Karpas-422 (cell line): ENCODE results near the gene HIVEP1. TPM values are rescaled to one million over a fixed set of nuclear protein-coding genes. Genes with fewer than 3 reads are reported as not detected.

Source experiments
- DNase-seq: peaks from one replicate; pipeline ENCODE4 v3.0.0-alpha.2; 2015
- H2AFZ ChIP-seq: fragments of 200-600 bp; sonication (generic); 2 replicates; pipeline ENCODE4 v1.6.1; 2014; ENCODE audit warnings: antibody characterized with exemption, low read length, mixed read lengths
- H3K27ac ChIP-seq: fragments of 200-600 bp; sonication (generic); 2 replicates; pipeline ENCODE4 v1.5.1; 2014; ENCODE audit warnings: mild to moderate bottlenecking, low read length, moderate library complexity
- H3K27me3 ChIP-seq: fragments of 200-600 bp; sonication (generic); 2 replicates; pipeline ENCODE4 v1.6.1; 2014; ENCODE audit warnings: low read length, mixed read lengths
- H3K36me3 ChIP-seq: fragments of 200-600 bp; sonication (generic); 2 replicates; pipeline ENCODE4 v1.6.1; 2014; ENCODE audit warnings: low read length, mixed read lengths; ENCODE audit not compliant: insufficient read depth
- H3K4me1 ChIP-seq: fragments of 200-600 bp; sonication (generic); 2 replicates; pipeline ENCODE4 v1.6.1; 2014; ENCODE audit warnings: mild to moderate bottlenecking, low read length, mixed read lengths
- H3K4me2 ChIP-seq: fragments of 200-600 bp; sonication (generic); 2 replicates; pipeline ENCODE4 v1.6.1; 2014; ENCODE audit warnings: low read length, low read depth, mild to moderate bottlenecking; ENCODE audit not compliant: poor library complexity, severe bottlenecking
- H3K4me3 ChIP-seq: fragments of 200-600 bp; sonication (generic); 2 replicates; pipeline ENCODE4 v1.5.1; 2014; ENCODE audit warnings: mild to moderate bottlenecking, antibody characterized with exemption, low read length, mixed read lengths
- H3K79me2 ChIP-seq: fragments of 200-600 bp; sonication (generic); 2 replicates; pipeline ENCODE4 v1.6.1; 2014; ENCODE audit warnings: mild to moderate bottlenecking, low read length, mixed read lengths
- H3K9ac ChIP-seq: fragments of 200-600 bp; sonication (generic); 2 replicates; pipeline ENCODE4 v1.6.0; 2014; ENCODE audit warnings: low read length
- H3K9me2 ChIP-seq: fragments of 200-600 bp; sonication (generic), shearing (Covaris generic); replicated peaks from 2 replicates; pipeline ENCODE4 v1.6.0; 2014; ENCODE audit warnings: mild to moderate bottlenecking, low read length, moderate library complexity; ENCODE audit not compliant: insufficient read depth
- H3K9me3 ChIP-seq: fragments of 300-700, 200-600 bp; sonication (generic); 2 replicates; pipeline ENCODE4 v1.6.1; 2014; ENCODE audit warnings: low read length, mixed read lengths
- H4K20me1 ChIP-seq: fragments of 200-600 bp; sonication (generic); 2 replicates; pipeline ENCODE4 v1.6.1; 2014; ENCODE audit warnings: mild to moderate bottlenecking, antibody characterized with exemption, low read length, low read depth; ENCODE audit not compliant: insufficient read depth
- total RNA-seq: library from RNA; depleted of rRNA; stranded (reverse); fragments of >200 nt; shearing (Covaris generic); gene quantifications from 2 replicates; pipeline ENCODE4 v1.2.3, GENCODE V29; 2014; ENCODE audit warnings: low replicate concordance

Gene HIVEP1
- total RNA-seq, 1 experiment from 2014 or later: 40.8 TPM

DNA sequence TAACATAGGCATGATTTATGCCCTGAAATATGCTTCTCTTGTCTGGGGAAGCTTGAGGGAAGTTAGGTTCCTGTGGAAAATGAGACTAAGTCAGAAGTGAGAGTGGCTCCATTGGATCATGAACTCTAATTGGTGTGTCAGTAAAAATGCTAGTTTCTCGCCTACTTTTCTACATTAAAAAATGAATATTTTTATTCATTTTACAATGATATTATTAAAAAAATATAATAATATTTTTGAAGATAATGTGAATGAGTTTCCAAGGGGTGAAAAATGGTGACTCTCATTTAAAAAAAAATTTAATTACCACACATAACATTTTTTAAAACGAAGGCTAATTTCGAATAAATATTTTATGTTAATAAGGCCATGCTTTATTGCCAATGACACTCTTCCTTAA, 84.2 kb downstream of the HIVEP1 start:
- no peaks in the 10 kb centered on the region for H3K9me2 ChIP-seq
- H3K79me2 ChIP-seq: peaks cover 66% of the 10 kb centered on the region
- no peak for DNase-seq
- no peaks in the 10 kb centered on the region for H3K27me3 ChIP-seq
- peaks cover 20% of the 10 kb centered on the region for H3K4me1 ChIP-seq
- no peaks in the 10 kb centered on the region for H4K20me1 ChIP-seq
- H2AFZ ChIP-seq: no peak overlapping the region
- H3K36me3 ChIP-seq: 0 out of 2 replicates have a peak, but pooled peaks cover 5% of the 10 kb centered on the region
- no peak overlapping the region for H3K4me2 ChIP-seq
- no peak overlapping the region for H3K4me3 ChIP-seq
- no peaks in the 10 kb centered on the region for H3K9me3 ChIP-seq
- H3K9ac ChIP-seq: no peak overlapping the region
- no peak overlapping the region for H3K27ac ChIP-seq

DNA sequence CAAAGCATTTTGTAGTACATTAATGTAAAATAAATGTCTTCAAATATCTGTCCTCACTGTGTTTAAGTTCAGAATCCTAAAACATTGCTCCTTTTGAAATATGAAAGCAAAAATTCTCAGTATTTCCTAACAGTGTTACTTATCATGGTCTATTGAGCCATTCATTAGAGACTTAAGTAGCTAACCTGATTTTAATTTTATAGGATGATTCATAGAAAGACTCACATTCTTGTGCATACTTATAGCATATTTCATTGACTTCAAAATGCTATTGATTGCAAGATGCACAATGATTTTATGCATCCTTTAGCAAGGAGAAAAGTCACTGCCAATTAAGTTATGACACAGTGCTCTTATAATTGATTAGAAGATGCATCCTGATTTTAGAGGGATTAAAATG, 85.7 kb downstream of the HIVEP1 start:
- Histone ChIP-seq H3K4me1 (peaks cover 22% of the 10 kb centered on the region), H3K4me2 (no peak overlapping the region), H3K79me2 (peaks cover 69% of the 10 kb centered on the region), H3K27me3 (no peaks in the 10 kb centered on the region), H2AFZ (no peak overlapping the region), H3K27ac (no peak overlapping the region), H4K20me1 (no peaks in the 10 kb centered on the region), H3K36me3 (no peaks in the 10 kb centered on the region), H3K9ac (no peak overlapping the region), H3K9me3 (no peaks in the 10 kb centered on the region), H3K9me2 (no peaks in the 10 kb centered on the region), H3K4me3 (no peak overlapping the region)
- no peak for DNase-seq

DNA sequence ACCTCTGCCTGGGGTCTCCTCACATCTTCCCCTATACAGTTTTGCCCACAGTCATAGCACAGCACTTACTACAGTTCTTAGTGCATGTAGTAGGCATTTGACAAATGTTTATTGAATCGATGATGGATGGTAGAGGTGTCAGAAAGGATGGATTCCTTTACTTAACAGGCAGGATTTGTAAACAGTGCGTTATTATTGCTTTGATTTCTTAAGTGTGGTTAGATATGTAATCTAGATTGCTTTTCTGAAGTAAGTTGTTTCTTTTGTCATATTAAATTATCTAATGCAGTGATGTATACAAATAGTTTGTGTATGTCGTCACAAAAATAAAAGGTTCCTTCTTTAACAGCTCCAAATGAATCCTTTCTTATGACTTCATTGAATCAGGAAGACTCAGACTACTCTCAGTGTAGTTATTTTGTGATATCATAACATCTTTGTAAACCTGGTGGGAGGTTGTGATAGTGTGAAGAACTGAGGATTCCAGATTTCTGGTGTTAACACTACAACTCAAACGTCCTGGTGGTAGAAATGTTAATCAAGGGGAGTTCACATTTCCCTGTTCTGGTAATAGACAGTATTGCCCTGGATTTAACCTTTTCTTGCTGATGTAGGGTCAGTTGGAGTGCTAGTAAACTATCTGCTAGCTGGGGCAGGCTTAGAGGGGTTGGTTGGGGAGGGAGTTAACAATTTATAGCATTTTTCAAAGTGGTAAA, 87.7 kb downstream of the HIVEP1 start:
- H3K79me2 ChIP-seq: peaks cover 65% of the 10 kb centered on the region
- no peak overlapping the region for H3K9ac ChIP-seq
- no peaks in the 10 kb centered on the region for H3K9me2 ChIP-seq
- H3K27ac ChIP-seq: no peak overlapping the region
- H3K36me3 ChIP-seq: no peaks in the 10 kb centered on the region
- no peaks in the 10 kb centered on the region for H3K27me3 ChIP-seq
- no peak for DNase-seq
- H3K4me2 ChIP-seq: no peak overlapping the region
- H3K4me1 ChIP-seq: peaks cover 22% of the 10 kb centered on the region
- H4K20me1 ChIP-seq: no peaks in the 10 kb centered on the region
- H3K4me3 ChIP-seq: no peak overlapping the region
- H2AFZ ChIP-seq: no peak overlapping the region
- H3K9me3 ChIP-seq: no peaks in the 10 kb centered on the region

DNA sequence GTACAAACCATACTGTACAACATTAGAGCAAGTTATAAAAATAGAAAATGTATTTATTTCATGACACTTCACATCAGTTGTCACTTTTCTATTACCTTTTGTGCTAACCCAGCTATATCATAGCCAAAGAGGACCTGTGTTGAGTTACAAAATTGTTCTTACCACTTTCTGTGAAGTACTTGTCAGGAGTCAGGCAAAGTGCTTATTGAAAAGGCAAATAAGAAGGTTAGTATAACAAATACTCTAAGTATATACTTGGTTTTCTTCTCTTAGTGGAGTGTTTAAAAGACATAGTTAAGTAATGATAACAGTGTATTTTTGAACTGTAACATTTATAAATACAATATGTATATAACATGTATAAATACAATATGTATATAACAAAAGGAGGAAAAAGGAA, 88.9 kb downstream of the HIVEP1 start:
- H3K79me2 ChIP-seq: peaks cover 62% of the 10 kb centered on the region
- H3K27ac ChIP-seq: no peak overlapping the region
- H2AFZ ChIP-seq: no peak overlapping the region
- no peaks in the 10 kb centered on the region for H4K20me1 ChIP-seq
- peaks cover 19% of the 10 kb centered on the region for H3K4me1 ChIP-seq
- DNase-seq: no peak
- no peak overlapping the region for H3K9ac ChIP-seq
- no peaks in the 10 kb centered on the region for H3K36me3 ChIP-seq
- H3K27me3 ChIP-seq: no peaks in the 10 kb centered on the region
- no peaks in the 10 kb centered on the region for H3K9me2 ChIP-seq
- no peak overlapping the region for H3K4me2 ChIP-seq
- H3K9me3 ChIP-seq: no peaks in the 10 kb centered on the region
- H3K4me3 ChIP-seq: no peak overlapping the region

DNA sequence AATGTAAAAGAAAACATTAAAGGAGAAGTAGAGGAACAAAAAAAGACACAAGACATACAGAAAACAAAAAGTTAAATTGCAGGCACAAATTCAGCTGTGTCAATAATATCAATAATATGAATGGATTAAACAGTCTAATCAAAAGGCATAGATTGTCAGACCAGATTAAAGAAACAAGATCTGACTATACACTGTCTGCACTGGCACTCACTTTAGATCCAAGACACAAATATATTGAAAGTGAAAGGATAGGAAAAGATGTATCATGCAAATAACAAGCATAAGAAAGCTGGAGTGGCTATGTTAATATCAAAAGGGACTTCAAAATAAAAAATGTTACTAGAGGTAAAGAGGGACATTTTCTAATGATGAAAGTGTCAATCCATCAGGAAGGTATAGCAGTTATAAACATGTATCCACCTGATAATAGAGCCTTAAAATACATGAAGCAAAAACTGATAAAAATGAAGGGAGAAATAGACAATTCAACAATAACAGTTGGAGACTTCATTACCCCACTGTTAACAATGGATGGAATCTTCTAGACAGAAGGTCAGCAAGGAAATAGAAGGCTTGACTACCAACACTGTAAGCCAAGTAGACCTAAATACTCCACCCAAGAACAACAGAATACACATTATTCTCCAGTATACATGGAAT, 89.7 kb downstream of the HIVEP1 start:
- H3K9ac ChIP-seq: no peak overlapping the region
- no peak overlapping the region for H3K4me3 ChIP-seq
- no peak overlapping the region for H3K4me2 ChIP-seq
- H3K79me2 ChIP-seq: peaks cover 64% of the 10 kb centered on the region
- H3K27ac ChIP-seq: no peak overlapping the region
- no peak for DNase-seq
- no peak overlapping the region for H2AFZ ChIP-seq
- no peaks in the 10 kb centered on the region for H3K9me2 ChIP-seq
- H3K27me3 ChIP-seq: no peaks in the 10 kb centered on the region
- peaks cover 19% of the 10 kb centered on the region for H3K4me1 ChIP-seq
- H3K9me3 ChIP-seq: no peaks in the 10 kb centered on the region
- no peaks in the 10 kb centered on the region for H3K36me3 ChIP-seq
- H4K20me1 ChIP-seq: no peaks in the 10 kb centered on the region

DNA sequence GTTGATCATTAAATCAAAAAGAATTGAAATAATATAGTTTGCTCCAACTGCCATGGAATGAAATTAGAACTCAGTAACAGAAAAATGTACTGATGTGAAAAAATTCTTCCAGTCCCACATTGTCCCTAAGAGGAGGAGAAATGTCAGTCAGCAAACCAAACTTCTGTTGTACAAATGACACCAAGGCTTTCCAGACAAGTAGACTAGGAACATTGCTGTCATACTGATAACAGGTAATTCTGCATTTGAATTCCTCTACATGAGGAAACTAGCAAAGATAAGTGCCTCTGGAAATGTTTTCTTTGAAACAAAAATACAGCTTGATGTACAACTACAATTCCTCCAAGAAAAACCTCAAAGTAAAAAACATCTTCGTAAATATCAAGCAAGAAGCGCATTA, 90.2 kb downstream of the HIVEP1 start:
- Histone ChIP-seq H4K20me1 (no peaks in the 10 kb centered on the region), H2AFZ (no peak overlapping the region), H3K27ac (no peak overlapping the region), H3K4me2 (no peak overlapping the region), H3K79me2 (peaks cover 69% of the 10 kb centered on the region), H3K4me3 (no peak overlapping the region), H3K9ac (no peak overlapping the region), H3K36me3 (no peaks in the 10 kb centered on the region), H3K9me2 (no peaks in the 10 kb centered on the region), H3K4me1 (peaks cover 19% of the 10 kb centered on the region), H3K27me3 (no peaks in the 10 kb centered on the region), H3K9me3 (no peaks in the 10 kb centered on the region)
- DNase-seq: no peak

DNA sequence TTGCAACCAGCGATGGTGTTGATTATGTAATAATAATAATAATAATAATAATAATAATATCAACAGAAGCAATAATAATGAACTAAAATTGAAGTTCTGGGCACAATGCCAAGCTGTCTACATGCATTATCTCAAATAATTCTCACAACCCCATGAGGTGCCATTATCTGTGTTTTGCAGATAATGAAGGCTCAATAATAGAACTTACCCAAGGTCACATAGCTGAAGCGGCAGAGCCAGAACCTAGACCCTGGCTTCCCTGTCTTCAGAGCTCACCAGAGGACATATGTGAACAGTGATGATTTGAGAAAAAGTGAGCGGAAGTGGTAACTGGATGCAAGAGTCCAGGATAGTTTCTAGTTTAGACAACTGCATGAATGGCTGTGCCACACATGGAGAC, 91.0 kb downstream of the HIVEP1 start:
- Histone ChIP-seq H3K9me2 (no peaks in the 10 kb centered on the region), H3K9ac (no peak overlapping the region), H2AFZ (no peak overlapping the region), H3K27ac (no peak overlapping the region), H3K4me2 (no peak overlapping the region), H3K36me3 (no peaks in the 10 kb centered on the region), H3K9me3 (no peaks in the 10 kb centered on the region), H3K4me3 (no peak overlapping the region), H3K4me1 (peaks cover 19% of the 10 kb centered on the region), H4K20me1 (no peaks in the 10 kb centered on the region), H3K79me2 (peaks cover 65% of the 10 kb centered on the region), H3K27me3 (no peaks in the 10 kb centered on the region)
- no peak for DNase-seq

DNA sequence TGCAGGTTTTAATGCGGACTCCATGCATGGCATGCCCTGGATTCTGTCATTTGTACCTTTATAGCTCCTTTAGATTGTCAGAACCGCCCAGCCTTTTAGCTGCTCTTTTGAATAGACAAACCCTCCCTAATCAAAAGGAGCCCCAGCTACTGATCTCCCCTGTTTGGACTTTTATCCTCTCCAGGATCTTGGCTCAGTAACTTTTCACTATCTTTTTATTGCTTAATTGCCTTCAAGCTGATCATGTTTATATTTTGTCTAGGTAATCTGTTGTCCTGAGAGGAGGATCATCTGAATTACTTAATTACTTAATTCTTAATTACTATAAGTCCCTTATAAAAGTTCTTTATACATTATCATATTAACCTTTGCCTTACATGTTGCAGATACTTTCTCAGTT, 93.2 kb downstream of the HIVEP1 start:
- H3K9ac ChIP-seq: no peak overlapping the region
- no peak overlapping the region for H2AFZ ChIP-seq
- no peaks in the 10 kb centered on the region for H3K9me2 ChIP-seq
- H3K27ac ChIP-seq: no peak overlapping the region
- no peak for DNase-seq
- peaks cover 11% of the 10 kb centered on the region for H3K4me1 ChIP-seq
- H3K27me3 ChIP-seq: no peaks in the 10 kb centered on the region
- no peak overlapping the region for H3K4me2 ChIP-seq
- no peaks in the 10 kb centered on the region for H3K9me3 ChIP-seq
- H3K4me3 ChIP-seq: no peak overlapping the region
- H4K20me1 ChIP-seq: no peaks in the 10 kb centered on the region
- H3K36me3 ChIP-seq: 0 out of 2 replicates have a peak, but pooled peaks cover 4% of the 10 kb centered on the region
- H3K79me2 ChIP-seq: peaks cover 49% of the 10 kb centered on the region
